GM13976 (cell line): ENCODE measurements around the gene RNF5.

Experiments used
- DNase-seq: peaks from one replicate; pipeline ENCODE4 v3.0.0; 2012; ENCODE audit warnings: low spot score
- CTCF ChIP-seq: IDR thresholded peaks from 2 replicates; pipeline ENCODE4 v1.5.1; 2012; ENCODE audit warnings: borderline replicate concordance, mild to moderate bottlenecking; ENCODE audit not compliant: insufficient read depth; ENCODE audit errors: extremely low read depth, missing control alignments, control extremely low read depth
- in situ Hi-C: fragments of 300-500 bp; cut with MboI; formaldehyde crosslinking; loops from one replicate; pipeline ENCODE4 v1.12.0; 2022; ENCODE audit warnings: low sequenced_read_pairs, mixed read lengths, inconsistent platforms; ENCODE audit not compliant: unreplicated experiment

RNF5 gene

GRCh38 chr6:32152769-32153563, 25.2 kb upstream of the RNF5 start:
- in situ Hi-C loops: no loop called here
- no peak for TF ChIP-seq CTCF
- no peak for DNase-seq

GRCh38 chr6:32153564-32154513, 24.4 kb upstream of the RNF5 start, which contains the start of gene PPT2:
Gene PPT2, plus strand, starts transcription at chr6:32154141. Its CDS starts 454 bp downstream, at chr6:32154595.
- in situ Hi-C loops: no loop called here
- DNase-seq: peak; percentile 84
- TF ChIP-seq CTCF: no peak

- TF ChIP-seq CTCF: peak; percentile 70
- in situ Hi-C loops: no loop called here
- DNase-seq: peak; percentile 90
Observed at GRCh38 chr6:32154514-32155161, 23.6 kb upstream of the RNF5 start.

- DNase-seq: no peak
- in situ Hi-C loops: no loop called here
- no peak for TF ChIP-seq CTCF
Observed at GRCh38 chr6:32156891-32157290, 21.3 kb upstream of the RNF5 start.

GRCh38 chr6:32158052-32158451, 20.2 kb upstream of the RNF5 start:
- in situ Hi-C loops: no loop called here
- TF ChIP-seq CTCF: no peak
- DNase-seq: no peak
